Measurements from ENCODE around the gene KLK15.

Gene KLK15, protein sequence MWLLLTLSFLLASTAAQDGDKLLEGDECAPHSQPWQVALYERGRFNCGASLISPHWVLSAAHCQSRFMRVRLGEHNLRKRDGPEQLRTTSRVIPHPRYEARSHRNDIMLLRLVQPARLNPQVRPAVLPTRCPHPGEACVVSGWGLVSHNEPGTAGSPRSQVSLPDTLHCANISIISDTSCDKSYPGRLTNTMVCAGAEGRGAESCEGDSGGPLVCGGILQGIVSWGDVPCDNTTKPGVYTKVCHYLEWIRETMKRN

DNA sequence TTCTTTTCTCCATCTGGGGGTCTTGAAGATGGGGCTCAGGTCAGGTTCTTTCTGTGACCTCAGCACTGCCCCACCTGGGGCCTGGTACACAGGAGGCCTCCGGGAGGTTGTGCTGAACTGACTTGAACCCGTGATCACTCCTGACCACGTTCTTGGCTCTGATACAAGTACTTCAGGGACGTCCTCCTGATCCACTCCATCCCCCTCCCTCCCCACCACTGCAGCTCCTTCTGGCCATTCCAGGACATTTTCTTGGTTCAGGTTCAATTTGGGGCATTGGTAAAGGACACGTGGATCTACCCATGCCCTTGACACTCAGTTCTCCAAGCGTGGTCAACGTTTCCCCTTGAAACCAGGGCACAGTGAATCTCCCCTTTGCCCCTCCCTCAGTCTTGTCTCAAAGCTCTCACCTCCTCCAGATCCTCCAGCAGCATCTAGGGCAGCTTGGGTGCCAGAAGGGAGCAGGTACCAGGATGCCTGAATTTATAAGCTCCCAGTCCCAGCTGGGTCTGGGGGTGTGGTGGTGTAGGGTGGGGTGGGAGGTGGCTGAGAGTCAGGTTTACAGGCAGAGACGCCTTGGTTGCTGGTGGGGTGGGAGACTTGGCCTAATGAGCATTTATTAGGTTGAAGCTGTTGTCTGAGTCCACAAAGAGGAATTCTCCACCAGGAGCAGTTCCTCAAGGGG, at the start of gene KLK15:
Gene KLK15 (minus strand): TSS at position 458 of the 685 bp plus-strand sequence. CDS start 2,082 bp downstream, outside the sequence.
- no peak for DNase-seq

DNA sequence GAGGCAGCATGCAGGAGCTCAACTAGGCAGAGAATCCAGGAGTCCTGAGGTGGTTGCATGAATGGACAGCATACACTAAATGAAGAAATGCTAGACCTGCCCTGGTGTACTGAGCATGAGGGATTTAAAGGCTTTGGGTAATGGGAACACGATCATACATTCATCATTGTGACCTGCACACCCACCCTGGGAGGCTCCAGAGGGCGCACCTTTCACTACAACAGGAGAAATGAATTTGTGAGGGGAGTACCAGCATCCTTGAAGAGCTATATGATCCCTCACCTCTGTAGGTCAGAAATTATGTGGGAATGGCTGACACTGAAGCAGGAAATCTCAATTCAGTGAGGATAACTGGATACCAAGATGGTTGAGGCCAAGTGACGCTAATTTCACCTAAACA, 48.8 kb upstream of the KLK15 start:
- DNase-seq: no peak

DNA sequence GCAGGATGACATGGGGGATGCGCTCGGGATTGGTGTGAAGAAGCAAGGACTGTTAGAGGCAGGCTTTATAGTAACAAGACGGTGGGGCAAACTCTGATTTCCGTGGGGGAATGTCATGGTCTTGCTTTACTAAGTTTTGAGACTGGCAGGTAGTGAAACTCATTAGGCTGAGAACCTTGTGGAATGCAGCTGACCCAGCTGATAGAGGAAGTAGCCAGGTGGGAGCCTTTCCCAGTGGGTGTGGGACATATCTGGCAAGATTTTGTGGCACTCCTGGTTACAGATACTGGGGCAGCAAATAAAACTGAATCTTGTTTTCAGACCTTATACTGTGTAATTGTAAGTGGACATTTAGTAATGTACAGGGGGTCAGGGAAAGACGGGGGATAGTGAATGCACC, 46.9 kb upstream of the KLK15 start:
- DNase-seq: no peak

DNA sequence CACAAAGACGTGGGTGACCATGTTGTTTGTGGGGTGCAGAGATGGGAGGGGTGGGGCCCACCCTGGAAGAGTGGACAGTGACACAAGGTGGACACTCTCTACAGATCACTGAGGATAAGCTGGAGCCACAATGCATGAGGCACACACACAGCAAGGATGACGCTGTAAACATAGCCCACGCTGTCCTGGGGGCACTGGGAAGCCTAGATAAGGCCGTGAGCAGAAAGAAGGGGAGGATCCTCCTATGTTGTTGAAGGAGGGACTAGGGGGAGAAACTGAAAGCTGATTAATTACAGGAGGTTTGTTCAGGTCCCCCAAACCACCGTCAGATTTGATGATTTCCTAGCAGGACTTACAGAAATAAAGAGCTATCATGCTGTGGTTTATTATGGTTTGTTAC, 45.5 kb upstream of the KLK15 start:
- DNase-seq: no peak

DNA sequence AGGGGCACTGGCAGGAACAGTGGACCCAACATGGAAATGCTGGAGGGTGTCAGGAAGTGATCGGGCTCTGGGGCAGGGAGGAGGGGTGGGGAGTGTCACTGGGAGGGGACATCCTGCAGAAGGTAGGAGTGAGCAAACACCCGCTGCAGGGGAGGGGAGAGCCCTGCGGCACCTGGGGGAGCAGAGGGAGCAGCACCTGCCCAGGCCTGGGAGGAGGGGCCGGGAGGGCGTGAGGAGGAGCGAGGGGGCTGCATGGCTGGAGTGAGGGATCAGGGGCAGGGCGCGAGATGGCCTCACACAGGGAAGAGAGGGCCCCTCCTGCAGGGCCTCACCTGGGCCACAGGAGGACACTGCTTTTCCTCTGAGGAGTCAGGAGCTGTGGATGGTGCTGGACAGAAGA, 44.0 kb upstream of the KLK15 start:
- no peak for DNase-seq

DNA sequence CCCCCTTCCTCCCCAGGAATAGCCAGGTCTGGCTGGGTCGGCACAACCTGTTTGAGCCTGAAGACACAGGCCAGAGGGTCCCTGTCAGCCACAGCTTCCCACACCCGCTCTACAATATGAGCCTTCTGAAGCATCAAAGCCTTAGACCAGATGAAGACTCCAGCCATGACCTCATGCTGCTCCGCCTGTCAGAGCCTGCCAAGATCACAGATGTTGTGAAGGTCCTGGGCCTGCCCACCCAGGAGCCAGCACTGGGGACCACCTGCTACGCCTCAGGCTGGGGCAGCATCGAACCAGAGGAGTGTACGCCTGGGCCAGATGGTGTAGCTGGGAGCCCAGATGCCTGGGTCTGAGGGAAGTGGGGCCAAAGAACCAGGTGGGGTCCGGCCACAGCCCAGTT, 43.1 kb upstream of the KLK15 start:
- DNase-seq: no peak

DNA sequence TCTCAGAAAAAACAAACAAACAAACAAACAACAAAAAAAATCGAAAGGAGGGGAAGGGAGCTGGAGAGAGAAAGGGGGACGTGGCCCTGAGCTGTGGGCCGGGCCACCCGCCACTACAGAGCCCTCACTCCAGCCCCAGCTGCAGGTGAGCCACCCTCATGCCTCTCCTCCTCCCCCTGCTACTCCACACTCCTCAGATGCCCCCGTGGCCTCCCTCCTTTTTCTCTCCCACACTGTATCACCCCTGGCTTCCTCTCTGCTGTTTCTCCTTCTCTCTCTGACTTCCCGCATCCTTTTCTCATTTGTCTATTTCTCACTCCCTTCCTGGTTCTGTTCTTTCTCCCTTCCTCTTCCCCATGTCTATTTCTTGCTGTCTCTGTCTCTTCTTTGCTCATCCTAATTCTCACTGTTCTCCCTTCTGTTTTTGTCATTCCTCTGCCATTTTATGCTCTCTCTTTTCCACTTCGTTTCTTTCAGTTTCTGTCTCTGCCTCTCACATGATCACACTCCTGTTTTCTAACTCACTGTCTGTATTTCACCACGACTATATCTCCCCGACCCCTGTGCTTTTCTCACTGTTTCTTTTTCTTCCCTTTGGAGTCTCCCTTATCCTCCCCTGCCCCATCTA, 42.5 kb upstream of the KLK15 start:
- no peak for DNase-seq

DNA sequence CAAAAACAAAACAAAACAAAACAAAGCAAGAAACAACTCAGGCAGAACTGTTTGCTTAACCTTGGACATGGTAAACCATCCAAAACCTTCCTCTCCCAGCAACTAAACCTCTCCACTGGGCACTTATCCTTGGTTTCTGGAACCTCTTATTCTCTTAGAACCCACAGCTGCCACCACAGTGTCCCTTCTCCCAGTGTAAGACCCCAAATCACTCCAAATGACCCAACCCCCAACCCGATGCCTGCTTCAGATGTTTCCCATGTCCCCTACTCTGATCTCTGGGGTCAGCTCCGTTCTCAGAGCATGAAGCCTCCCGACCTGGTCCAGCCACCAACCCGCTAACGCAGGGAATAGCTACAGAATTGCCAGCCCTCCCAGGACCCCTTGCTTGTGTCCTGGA, 40.8 kb upstream of the KLK15 start:
- DNase-seq: no peak

DNA sequence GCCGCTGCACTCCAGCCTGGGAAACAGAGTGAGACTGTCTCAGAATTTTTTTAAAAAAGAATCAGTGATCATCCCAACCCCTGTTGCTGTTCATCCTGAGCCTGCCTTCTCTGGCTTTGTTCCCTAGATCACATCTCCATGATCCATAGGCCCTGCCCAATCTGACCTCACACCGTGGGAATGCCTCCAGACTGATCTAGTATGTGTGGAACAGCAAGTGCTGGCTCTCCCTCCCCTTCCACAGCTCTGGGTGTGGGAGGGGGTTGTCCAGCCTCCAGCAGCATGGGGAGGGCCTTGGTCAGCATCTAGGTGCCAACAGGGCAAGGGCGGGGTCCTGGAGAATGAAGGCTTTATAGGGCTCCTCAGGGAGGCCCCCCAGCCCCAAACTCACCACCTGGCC, 39.7 kb upstream of the KLK15 start, which contains the start of gene KLK2:
Gene KLK2 (plus strand): TSS at position 384 of the 400 bp plus-strand sequence. CDS start 35 bp downstream, outside the sequence.
- DNase-seq: no peak

DNA sequence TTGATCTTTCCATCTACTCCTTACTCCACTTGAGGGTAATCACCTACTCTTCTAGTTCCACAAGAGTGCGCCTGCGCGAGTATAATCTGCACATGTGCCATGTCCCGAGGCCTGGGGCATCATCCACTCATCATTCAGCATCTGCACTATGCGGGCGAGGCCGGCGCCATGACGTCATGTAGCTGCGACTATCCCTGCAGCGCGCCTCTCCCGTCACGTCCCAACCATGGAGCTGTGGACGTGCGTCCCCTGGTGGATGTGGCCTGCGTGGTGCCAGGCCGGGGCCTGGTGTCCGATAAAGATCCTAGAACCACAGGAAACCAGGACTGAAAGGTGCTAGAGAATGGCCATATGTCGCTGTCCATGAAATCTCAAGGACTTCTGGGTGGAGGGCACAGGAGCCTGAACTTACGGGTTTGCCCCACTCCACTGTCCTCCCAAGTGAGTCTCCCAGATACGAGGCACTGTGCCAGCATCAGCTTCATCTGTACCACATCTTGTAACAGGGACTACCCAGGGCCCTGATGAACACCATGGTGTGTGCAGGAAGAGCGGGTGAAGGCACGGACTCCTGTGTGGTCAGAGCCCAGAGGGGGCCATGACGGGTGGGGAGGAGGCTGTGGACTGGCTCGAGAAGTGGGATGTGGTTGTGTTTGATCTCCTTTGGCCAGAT, 37.2 kb upstream of the KLK15 start:
- DNase-seq: no peak

DNA sequence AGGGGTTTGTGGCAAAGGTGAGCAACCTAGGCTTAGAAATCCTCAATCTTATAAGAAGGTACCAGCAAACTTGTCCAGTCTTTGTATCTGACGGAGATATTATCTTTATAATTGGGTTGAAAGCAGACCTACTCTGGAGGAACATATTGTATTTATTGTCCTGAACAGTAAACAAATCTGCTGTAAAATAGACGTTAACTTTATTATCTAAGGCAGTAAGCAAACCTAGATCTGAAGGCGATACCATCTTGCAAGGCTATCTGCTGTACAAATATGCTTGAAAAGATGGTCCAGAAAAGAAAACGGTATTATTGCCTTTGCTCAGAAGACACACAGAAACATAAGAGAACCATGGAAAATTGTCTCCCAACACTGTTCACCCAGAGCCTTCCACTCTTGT, 36.1 kb upstream of the KLK15 start:
- DNase-seq: no peak

DNA sequence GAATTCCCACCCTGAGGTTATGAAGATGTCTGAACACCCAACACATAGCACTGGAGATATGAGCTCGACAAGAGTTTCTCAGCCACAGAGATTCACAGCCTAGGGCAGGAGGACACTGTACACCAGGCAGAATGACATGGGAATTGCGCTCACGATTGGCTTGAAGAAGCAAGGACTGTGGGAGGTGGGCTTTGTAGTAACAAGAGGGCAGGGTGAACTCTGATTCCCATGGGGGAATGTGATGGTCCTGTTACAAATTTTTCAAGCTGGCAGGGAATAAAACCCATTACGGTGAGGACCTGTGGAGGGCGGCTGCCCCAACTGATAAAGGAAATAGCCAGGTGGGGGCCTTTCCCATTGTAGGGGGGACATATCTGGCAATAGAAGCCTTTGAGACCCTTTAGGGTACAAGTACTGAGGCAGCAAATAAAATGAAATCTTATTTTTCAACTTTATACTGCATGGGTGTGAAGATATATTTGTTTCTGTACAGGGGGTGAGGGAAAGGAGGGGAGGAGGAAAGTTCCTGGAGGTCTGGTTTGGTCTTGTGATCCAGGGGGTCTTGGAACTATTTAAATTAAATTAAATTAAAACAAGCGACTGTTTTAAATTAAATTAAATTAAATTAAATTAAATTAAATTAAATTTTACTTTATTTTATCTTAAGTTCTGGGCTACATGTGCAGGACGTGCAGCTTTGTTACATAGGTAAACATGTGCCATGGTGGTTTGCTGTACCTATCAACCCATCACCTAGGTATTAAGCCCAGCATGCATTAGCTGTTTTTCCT, 28.3 kb upstream of the KLK15 start:
- DNase-seq: no peak

DNA sequence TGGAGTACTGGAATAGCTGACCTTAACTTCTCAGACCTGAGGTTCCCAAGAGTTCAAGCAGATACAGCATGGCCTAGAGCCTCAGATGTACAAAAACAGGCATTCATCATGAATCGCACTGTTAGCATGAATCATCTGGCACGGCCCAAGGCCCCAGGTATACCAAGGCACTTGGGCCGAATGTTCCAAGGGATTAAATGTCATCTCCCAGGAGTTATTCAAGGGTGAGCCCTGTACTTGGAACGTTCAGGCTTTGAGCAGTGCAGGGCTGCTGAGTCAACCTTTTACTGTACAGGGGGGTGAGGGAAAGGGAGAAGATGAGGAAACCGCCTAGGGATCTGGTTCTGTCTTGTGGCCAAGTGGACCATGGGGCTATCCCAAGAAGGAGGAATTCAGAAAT, 27.6 kb upstream of the KLK15 start:
- DNase-seq: no peak

DNA sequence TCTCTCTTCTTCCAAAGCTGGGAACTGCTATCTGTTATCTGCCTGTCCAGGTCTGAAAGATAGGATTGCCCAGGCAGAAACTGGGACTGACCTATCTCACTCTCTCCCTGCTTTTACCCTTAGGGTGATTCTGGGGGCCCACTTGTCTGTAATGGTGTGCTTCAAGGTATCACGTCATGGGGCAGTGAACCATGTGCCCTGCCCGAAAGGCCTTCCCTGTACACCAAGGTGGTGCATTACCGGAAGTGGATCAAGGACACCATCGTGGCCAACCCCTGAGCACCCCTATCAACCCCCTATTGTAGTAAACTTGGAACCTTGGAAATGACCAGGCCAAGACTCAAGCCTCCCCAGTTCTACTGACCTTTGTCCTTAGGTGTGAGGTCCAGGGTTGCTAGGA, 26.5 kb upstream of the KLK15 start:
- DNase-seq: no peak

DNA sequence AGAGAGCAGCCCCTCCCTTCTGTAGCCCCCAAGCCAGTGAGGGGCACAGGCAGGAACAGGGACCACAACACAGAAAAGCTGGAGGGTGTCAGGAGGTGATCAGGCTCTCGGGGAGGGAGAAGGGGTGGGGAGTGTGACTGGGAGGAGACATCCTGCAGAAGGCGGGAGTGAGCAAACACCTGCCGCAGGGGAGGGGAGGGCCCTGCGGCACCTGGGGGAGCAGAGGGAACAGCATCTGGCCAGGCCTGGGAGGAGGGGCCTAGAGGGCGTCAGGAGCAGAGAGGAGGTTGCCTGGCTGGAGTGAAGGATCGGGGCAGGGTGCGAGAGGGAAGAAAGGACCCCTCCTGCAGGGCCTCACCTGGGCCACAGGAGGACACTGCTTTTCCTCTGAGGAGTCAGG, 25.5 kb upstream of the KLK15 start:
- DNase-seq: no peak

DNA sequence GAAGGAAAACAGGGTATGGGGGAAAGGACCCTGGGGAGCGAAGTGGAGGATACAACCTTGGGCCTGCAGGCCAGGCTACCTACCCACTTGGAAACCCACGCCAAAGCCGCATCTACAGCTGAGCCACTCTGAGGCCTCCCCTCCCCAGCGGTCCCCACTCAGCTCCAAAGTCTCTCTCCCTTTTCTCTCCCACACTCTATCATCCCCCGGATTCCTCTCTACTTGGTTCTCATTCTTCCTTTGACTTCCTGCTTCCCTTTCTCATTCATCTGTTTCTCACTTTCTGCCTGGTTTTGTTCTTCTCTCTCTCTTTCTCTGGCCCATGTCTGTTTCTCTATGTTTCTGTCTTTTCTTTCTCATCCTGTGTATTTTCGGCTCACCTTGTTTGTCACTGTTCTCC, 24.0 kb upstream of the KLK15 start:
- DNase-seq: no peak

DNA sequence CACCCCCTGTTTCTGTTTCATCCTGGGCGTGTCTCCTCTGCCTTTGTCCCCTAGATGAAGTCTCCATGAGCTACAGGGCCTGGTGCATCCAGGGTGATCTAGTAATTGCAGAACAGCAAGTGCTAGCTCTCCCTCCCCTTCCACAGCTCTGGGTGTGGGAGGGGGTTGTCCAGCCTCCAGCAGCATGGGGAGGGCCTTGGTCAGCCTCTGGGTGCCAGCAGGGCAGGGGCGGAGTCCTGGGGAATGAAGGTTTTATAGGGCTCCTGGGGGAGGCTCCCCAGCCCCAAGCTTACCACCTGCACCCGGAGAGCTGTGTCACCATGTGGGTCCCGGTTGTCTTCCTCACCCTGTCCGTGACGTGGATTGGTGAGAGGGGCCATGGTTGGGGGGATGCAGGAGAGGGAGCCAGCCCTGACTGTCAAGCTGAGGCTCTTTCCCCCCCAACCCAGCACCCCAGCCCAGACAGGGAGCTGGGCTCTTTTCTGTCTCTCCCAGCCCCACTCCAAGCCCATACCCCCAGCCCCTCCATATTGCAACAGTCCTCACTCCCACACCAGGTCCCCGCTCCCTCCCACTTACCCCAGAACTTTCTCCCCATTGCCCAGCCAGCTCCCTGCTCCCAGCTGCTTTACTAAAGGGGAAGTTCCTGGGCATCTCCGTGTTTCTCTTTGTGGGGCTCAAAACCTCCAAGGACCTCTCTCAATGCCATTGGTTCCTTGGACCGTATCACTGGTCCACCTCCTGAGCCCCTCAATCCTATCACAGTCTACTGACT, 21.4 kb upstream of the KLK15 start, which contains the start of gene KLK3:
Gene KLK3 (plus strand): TSS at position 280 of the 775 bp plus-strand sequence. CDS start 41 bp downstream, at position 321.
- no peak for DNase-seq

DNA sequence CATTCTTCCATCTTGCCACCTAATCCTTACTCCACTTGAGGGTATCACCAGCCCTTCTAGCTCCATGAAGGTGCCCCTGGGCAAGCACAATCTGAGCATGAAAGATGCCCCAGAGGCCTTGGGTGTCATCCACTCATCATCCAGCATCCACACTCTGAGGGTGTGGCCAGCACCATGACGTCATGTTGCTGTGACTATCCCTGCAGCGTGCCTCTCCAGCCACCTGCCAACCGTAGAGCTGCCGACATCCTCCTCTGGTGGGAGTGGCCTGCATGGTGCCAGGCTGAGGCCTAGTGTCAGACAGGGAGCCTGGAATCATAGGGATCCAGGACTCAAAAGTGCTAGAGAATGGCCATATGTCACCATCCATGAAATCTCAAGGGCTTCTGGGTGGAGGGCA, 18.2 kb upstream of the KLK15 start:
- DNase-seq: no peak

DNA sequence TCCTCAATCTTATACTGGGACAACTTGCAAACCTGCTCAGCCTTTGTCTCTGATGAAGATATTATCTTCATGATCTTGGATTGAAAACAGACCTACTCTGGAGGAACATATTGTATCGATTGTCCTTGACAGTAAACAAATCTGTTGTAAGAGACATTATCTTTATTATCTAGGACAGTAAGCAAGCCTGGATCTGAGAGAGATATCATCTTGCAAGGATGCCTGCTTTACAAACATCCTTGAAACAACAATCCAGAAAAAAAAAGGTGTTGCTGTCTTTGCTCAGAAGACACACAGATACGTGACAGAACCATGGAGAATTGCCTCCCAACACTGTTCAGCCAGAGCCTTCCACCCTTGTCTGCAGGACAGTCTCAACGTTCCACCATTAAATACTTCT, 17.4 kb upstream of the KLK15 start:
- no peak for DNase-seq

DNA sequence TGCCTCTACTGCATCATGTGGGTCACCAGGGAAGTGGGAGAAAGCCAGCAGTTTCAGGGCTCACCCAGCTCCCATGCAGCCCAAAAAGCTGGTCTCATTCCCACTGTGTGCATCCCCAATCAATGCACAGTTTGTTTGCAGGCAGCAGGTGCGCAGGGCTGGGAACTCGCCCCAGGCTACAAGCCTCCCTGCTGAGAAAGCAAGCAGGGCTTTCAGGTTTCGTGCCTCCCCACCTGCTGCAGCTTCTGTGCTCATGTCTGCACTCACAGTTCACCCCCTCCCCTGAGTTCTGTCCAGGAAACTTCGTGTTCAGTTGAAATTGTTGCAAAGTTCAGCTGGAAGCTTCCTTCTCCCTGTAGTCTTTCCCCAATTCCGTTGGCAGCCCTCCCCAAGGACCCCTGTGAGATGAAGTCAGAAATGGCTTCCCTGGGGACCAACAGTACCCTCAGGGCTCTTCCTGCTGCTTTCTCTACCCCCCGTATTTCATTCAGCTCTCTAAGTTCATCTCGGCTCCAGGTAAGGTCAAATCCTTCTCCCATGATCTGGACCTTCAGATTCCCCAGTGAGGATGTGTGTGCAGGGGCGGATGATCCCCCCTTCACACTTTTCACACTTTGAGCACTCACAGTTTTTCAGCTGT, 11.0 kb upstream of the KLK15 start:
- DNase-seq: no peak

DNA sequence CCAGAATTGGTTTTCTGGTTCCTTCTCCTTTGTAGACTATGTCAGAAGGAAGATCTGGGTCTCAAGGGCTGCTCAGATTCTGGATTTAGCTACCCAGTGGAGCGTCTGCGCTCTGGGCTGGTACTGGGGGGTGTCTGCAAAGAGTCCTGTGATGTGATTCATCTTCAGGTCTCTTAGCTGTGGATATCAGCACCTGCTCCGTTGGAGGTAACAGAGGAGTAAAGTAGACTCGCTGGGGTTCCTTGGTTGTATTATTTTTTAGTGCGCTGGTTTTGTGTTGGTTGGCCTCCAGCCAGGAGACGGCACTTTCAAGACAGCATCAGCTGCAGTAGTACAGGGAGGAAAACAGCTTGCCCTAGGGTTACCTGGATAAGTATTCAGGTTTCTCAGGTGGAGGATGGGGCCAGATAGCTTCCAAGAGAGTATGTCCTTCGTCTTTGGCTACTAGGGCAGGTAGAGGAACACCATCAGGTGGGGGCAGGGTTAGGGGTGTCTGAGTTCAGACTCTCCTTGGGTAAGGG, 10.4 kb upstream of the KLK15 start:
- no peak for DNase-seq
